HCT116 (cell line): ENCODE measurements around the gene MDFI.

Experiments
- CTCF ChIP-seq, 3 experiments: fragments of 200-600 bp in 1 of 3; sonication (generic) in 1 of 3; IDR thresholded peaks in 2 of 3; conservative IDR thresholded peaks in 1 of 3; 2 replicates each; pipeline ENCODE4 v1.5.1; 2012 to 2017; ENCODE audit warnings: low read depth in 2 of 3, low read length in 2 of 3, antibody characterized with exemption in 1 of 3, borderline replicate concordance in 1 of 3, control low read depth in 1 of 3, mild to moderate bottlenecking in 1 of 3, mixed read lengths in 1 of 3, mixed run types in 1 of 3, moderate library complexity in 1 of 3; ENCODE audit not compliant: insufficient read depth in 1 of 3
- EGR1 ChIP-seq: IDR thresholded peaks from 2 replicates; pipeline ENCODE4 v1.6.1; 2012; ENCODE audit warnings: low read depth
- POLR2AphosphoS5 ChIP-seq: IDR thresholded peaks from 2 replicates; pipeline ENCODE4 v1.6.1; 2011; ENCODE audit warnings: mild to moderate bottlenecking, low read depth, low read length, moderate library complexity
- SIN3A ChIP-seq: IDR thresholded peaks from 2 replicates; pipeline ENCODE4 v1.6.1; 2012; ENCODE audit warnings: low read depth
- SP1 ChIP-seq: IDR thresholded peaks from 2 replicates; pipeline ENCODE4 v1.6.1; 2012; ENCODE audit warnings: low read depth

GRCh38 chr6:41680182-41680965, 42.1 kb downstream of the MDFI start:
- TF ChIP-seq SIN3A (no peak), EGR1 (no peak), CTCF (IDR thresholded peaks at IDR 0.05 in 2 of 3, conservative IDR thresholded peaks at IDR 0.05 in 1 of 3; ENCODE audit: borderline replicate concordance in 1 of 3, insufficient read depth in 1 of 3, low read depth in 2 of 3, low read length in 2 of 3) (no peak), SP1 (no peak), POLR2AphosphoS5 (no peak)
